ENCODE measurements around the gene GRAMD4. TPM values are rescaled to one million over a fixed set of nuclear protein-coding genes. Genes with fewer than 3 reads are reported as not detected.

Gene GRAMD4
- total RNA-seq, 1 experiment from 2014 or later, result 18.4 TPM

- Histone ChIP-seq H3K27me3 (replicated peaks; ENCODE audit: insufficient read depth, low read depth, low read length, poor library complexity) (no peaks in the 10 kb centered on the region), H3K4me3 (ENCODE audit: low read depth, low read length, poor library complexity, severe bottlenecking) (no peak overlapping the region), H3K27ac (ENCODE audit: low read depth, low read length, poor library complexity, severe bottlenecking) (no peak overlapping the region), H3K9me3 (ENCODE audit: low read depth, low read length, poor library complexity, severe bottlenecking) (no peaks in the 10 kb centered on the region), H3K4me1 (ENCODE audit: insufficient read depth, low read length, poor library complexity, severe bottlenecking) (no peaks in the 10 kb centered on the region), H3K36me3 (ENCODE audit: insufficient read depth, low read length, poor library complexity, severe bottlenecking) (no peaks in the 10 kb centered on the region)
- intact Hi-C loops (cut with micrococcal nuclease; ENCODE audit: unreplicated experiment), result no loop called here
- DNase-seq (ENCODE audit: low spot score), result no peak
- TF ChIP-seq CTCF (conservative IDR thresholded peaks at IDR 0.05; ENCODE audit: low read depth, low read length) (no peak), EZH2 (IDR thresholded peaks at IDR 0.05; ENCODE audit: borderline replicate concordance, low read depth, low read length, poor library complexity, severe bottlenecking) (no peak)
- ChIA-PET CTCF (interaction anchor here (0.5 kb wide), 1 partner anchor 12 kb away, joined by 5 read pairs; no protein-coding TSS in a partner anchor), POLR2A (ENCODE audit: low non-redundant PET) (no interaction called here)
- no TSS peak for BruUV-seq (replicated peaks)
Measured at GRCh38 chr22:46629291-46629690, 9.1 kb downstream of the GRAMD4 start.

GRCh38 chr22:46631113-46631512 lies 10.9 kb downstream of the GRAMD4 start:
- TF ChIP-seq CTCF (conservative IDR thresholded peaks at IDR 0.05; ENCODE audit: low read depth, low read length) (no peak), EZH2 (IDR thresholded peaks at IDR 0.05; ENCODE audit: borderline replicate concordance, low read depth, low read length, poor library complexity, severe bottlenecking) (no peak)
- H3K9me3 ChIP-seq (ENCODE audit: low read depth, low read length, poor library complexity, severe bottlenecking), result no peaks in the 10 kb centered on the region
- no peak overlapping the region for H3K27ac ChIP-seq (ENCODE audit: low read depth, low read length, poor library complexity, severe bottlenecking)
- BruUV-seq (replicated peaks), result no TSS peak
- intact Hi-C loops (cut with micrococcal nuclease; ENCODE audit: unreplicated experiment), result no loop called here
- H3K27me3 ChIP-seq (replicated peaks; ENCODE audit: insufficient read depth, low read depth, low read length, poor library complexity), result no peaks in the 10 kb centered on the region
- no peak for DNase-seq (ENCODE audit: low spot score)
- H3K36me3 ChIP-seq (ENCODE audit: insufficient read depth, low read length, poor library complexity, severe bottlenecking), result no peaks in the 10 kb centered on the region
- CTCF ChIA-PET, result no interaction called here
- POLR2A ChIA-PET (ENCODE audit: low non-redundant PET), result no interaction called here
- H3K4me3 ChIP-seq (ENCODE audit: low read depth, low read length, poor library complexity, severe bottlenecking), result no peak overlapping the region
- no peaks in the 10 kb centered on the region for H3K4me1 ChIP-seq (ENCODE audit: insufficient read depth, low read length, poor library complexity, severe bottlenecking)

DNA sequence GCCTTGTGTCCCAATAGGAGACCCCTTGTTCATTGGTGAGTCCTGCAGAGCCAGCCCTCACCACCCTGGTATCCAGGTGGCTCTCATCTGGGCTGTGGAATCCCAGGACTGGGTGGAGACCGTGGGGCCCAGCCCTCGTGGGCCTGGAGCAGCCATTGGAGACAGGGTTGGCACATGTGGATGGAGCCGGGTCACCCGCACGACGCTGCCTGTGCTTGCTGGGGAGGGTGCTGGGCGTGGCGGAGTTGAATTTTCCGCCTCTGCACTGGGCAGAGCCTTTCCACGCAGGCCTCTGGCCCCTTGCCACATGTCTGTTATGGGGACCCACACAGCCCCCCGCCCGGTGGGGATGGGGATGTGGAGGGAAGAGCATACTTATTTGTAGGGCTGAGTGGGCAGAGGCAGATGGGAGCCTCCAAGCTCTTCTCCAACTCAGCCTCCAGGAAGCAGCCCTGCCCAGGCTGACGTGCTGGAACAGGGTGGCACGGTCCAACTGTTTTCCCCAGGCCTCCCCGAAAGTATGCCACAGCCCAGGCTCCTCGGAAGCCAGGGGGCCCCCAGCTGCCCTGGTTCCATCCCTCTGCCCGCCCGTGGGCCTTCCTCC lies 12.6 kb downstream of the GRAMD4 start:
- BruUV-seq (replicated peaks), result no TSS peak
- H3K36me3 ChIP-seq (ENCODE audit: insufficient read depth, low read length, poor library complexity, severe bottlenecking), result no peaks in the 10 kb centered on the region
- no peak overlapping the region for H3K27ac ChIP-seq (ENCODE audit: low read depth, low read length, poor library complexity, severe bottlenecking)
- ChIA-PET CTCF (no interaction called here), POLR2A (ENCODE audit: low non-redundant PET) (interaction anchor here (0.7 kb wide), 1 partner anchor 396 kb away, joined by 3 read pairs; no protein-coding TSS in a partner anchor)
- H3K4me1 ChIP-seq (ENCODE audit: insufficient read depth, low read length, poor library complexity, severe bottlenecking), result no peaks in the 10 kb centered on the region
- H3K4me3 ChIP-seq (ENCODE audit: low read depth, low read length, poor library complexity, severe bottlenecking), result no peak overlapping the region
- TF ChIP-seq EZH2 (IDR thresholded peaks at IDR 0.05; ENCODE audit: borderline replicate concordance, low read depth, low read length, poor library complexity, severe bottlenecking) (no peak), CTCF (conservative IDR thresholded peaks at IDR 0.05; ENCODE audit: low read depth, low read length) (no peak)
- intact Hi-C loops (cut with micrococcal nuclease; ENCODE audit: unreplicated experiment), result no loop called here
- H3K9me3 ChIP-seq (ENCODE audit: low read depth, low read length, poor library complexity, severe bottlenecking), result no peaks in the 10 kb centered on the region
- no peak for DNase-seq (ENCODE audit: low spot score)
- H3K27me3 ChIP-seq (replicated peaks; ENCODE audit: insufficient read depth, low read depth, low read length, poor library complexity), result no peaks in the 10 kb centered on the region
